ENCODE measurements around the gene EIF3L. TPM values are rescaled to one million over a fixed set of nuclear protein-coding genes. Genes with fewer than 3 reads are reported as not detected.

Gene EIF3L
- total and polyA plus RNA-seq, 3 donors from 2014 or later: 185 to 316 (median 295) TPM

DNA sequence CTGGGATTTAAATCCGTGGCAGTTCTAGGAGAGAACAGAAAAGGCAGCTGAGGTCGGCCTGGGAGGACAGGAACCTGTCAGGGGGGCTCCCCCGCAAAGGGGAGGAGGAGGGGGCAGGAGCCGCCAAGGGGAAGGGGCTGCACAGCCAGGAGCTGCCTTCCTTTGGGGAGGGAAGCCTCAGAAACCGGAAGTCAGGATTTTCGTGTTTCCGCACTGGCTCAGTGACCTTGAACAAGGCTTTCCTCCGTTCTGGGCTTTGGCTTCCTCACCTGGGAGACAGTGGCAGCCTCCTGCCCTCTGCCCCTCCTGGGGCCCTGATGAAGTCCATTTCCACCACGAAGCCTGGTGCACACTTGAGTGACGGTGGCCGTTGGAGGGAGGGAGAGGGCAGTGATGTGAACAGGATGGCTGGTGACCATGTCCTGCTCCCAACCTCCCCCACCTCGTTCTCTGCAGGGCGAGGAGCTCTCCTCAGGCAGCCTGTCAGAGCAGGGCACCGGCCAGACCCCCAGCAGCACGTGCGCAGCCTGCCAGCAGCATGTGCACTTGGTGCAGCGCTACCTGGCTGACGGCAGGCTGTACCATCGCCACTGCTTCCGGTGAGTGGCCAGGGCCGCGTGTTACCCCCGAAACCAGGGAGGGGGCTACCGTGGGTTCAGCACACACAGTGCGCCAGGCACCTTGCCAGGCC is 69.5 kb downstream of the EIF3L start:
- H3K27ac ChIP-seq: no peak overlapping the region

DNA sequence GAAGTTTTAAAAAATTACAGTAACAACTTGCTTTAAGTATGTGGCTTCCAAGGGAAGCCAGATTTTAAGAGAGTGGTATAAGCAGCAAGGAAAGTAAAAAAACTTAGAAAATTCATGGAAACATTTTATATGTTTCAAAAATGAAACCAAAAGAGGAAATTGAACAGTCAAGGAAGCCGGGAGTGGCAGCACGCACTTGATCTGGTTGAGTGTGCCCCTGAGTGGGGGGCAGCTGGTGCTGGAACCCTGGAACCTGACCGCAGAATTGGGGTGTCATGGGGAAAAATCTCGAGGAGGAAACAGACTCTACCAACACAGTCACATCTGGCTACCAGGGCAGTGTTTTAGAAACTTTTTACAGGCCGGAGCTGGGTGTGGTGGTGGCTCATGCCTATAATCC is 70.9 kb downstream of the EIF3L start:
- WGBS, 2 donors: 89 to 90% methylated on average over 5 of the region's 5 CpGs
- intact Hi-C loops (cut with DNase I; ENCODE audit: low total_unique reads): no loop called here

More for the DNA sequence above, 69.5 kb downstream of the EIF3L start:
- H3K36me3 ChIP-seq (ENCODE audit: low read depth, missing control alignments): no peaks in the 10 kb centered on the region
- intact Hi-C loops (cut with DNase I; ENCODE audit: low total_unique reads): no loop called here
- no peaks in the 10 kb centered on the region for H3K9me3 ChIP-seq
- WGBS, 2 donors: 70 to 71% methylated on average over 14 to 25 of the region's 25 CpGs
- H3K4me1 ChIP-seq: peaks cover 8% of the 10 kb centered on the region
- H3K4me3 ChIP-seq: no peak overlapping the region
- no peaks in the 10 kb centered on the region for H3K27me3 ChIP-seq
- TF ChIP-seq POLR2A (IDR thresholded peaks at IDR 0.05): no peak
- TF ChIP-seq, protein P1, sequence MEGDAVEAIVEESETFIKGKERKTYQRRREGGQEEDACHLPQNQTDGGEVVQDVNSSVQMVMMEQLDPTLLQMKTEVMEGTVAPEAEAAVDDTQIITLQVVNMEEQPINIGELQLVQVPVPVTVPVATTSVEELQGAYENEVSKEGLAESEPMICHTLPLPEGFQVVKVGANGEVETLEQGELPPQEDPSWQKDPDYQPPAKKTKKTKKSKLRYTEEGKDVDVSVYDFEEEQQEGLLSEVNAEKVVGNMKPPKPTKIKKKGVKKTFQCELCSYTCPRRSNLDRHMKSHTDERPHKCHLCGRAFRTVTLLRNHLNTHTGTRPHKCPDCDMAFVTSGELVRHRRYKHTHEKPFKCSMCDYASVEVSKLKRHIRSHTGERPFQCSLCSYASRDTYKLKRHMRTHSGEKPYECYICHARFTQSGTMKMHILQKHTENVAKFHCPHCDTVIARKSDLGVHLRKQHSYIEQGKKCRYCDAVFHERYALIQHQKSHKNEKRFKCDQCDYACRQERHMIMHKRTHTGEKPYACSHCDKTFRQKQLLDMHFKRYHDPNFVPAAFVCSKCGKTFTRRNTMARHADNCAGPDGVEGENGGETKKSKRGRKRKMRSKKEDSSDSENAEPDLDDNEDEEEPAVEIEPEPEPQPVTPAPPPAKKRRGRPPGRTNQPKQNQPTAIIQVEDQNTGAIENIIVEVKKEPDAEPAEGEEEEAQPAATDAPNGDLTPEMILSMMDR (IDR thresholded peaks at IDR 0.05): no peak
- no peak for DNase-seq

DNA sequence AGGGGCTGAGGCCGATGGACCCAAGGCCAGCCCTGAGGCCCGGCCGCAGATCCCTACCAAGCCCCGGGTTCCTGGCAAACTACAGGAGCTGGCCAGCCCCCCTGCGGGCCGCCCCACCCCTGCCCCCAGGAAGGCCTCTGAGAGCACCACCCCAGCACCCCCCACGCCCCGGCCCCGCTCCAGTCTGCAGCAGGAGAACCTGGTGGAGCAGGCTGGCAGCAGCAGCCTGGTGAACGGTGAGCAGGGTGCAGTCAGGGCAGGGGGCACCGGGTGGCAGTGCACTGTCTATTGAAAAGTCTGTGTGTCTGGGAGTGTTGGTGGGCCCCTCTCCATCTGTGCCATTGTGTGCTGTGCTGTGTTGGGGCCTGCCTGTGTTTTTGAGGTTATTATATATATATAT is 73.0 kb downstream of the EIF3L start:
- no peak overlapping the region for H3K4me3 ChIP-seq
- 88 to 90% methylated on average over 2 to 9 of the region's 11 CpGs for WGBS, 2 donors
- no peak for DNase-seq
- TF ChIP-seq POLR2A (IDR thresholded peaks at IDR 0.05): no peak
- TF ChIP-seq, protein P1 (IDR thresholded peaks at IDR 0.05): no peak
- H3K36me3 ChIP-seq (ENCODE audit: low read depth, missing control alignments): no peaks in the 10 kb centered on the region
- no peaks in the 10 kb centered on the region for H3K9me3 ChIP-seq
- H3K4me1 ChIP-seq: no peaks in the 10 kb centered on the region
- no peaks in the 10 kb centered on the region for H3K27me3 ChIP-seq
- no peak overlapping the region for H3K27ac ChIP-seq
- intact Hi-C loops (cut with DNase I; ENCODE audit: low total_unique reads): no loop called here

More for the DNA sequence above, 70.9 kb downstream of the EIF3L start:
- peaks cover 8% of the 10 kb centered on the region for H3K4me1 ChIP-seq
- H3K27ac ChIP-seq: no peak overlapping the region
- H3K36me3 ChIP-seq (ENCODE audit: low read depth, missing control alignments): no peaks in the 10 kb centered on the region
- TF ChIP-seq, protein P1 (IDR thresholded peaks at IDR 0.05): no peak
- TF ChIP-seq POLR2A (IDR thresholded peaks at IDR 0.05): no peak
- H3K9me3 ChIP-seq: no peaks in the 10 kb centered on the region
- H3K27me3 ChIP-seq: no peaks in the 10 kb centered on the region
- DNase-seq: no peak
- H3K4me3 ChIP-seq: no peak overlapping the region

DNA sequence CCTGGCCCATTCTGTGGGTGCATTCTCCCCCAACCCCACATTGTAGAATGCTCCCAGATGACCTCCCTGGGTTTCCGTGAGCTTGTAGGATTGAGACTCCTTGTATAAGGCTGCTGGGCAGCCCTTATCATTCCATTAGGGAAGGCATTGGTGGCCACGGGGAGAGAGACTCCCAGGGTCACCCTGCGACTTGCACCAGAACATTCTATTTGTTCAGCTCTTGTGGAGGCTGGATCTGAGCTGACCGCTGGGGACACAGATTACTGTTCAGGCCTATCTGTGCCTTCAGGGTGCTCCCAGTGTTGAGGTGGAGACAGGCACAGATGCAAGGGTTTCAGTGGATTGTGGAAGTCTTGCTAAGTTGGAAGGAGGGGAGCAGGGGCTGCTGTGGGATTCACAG is 74.7 kb downstream of the EIF3L start:
- Histone ChIP-seq H3K4me1 (no peaks in the 10 kb centered on the region), H3K27me3 (no peaks in the 10 kb centered on the region), H3K4me3 (no peak overlapping the region), H3K9me3 (no peaks in the 10 kb centered on the region), H3K27ac (no peak overlapping the region), H3K36me3 (ENCODE audit: low read depth, missing control alignments) (no peaks in the 10 kb centered on the region)
- no peak for DNase-seq
- 66 to 90% methylated on average over 3 to 4 of the region's 4 CpGs for WGBS, 2 donors
- no peak for TF ChIP-seq POLR2A (IDR thresholded peaks at IDR 0.05)
- TF ChIP-seq, protein P1 (IDR thresholded peaks at IDR 0.05): no peak
- intact Hi-C loops (cut with DNase I; ENCODE audit: low total_unique reads): no loop called here
